Mucosa of rectum (tissue), 2 donors: ENCODE measurements around the gene LRRC8C.

Experiments
- H3K27ac ChIP-seq, 2 donors: one replicate each; pipeline ENCODE4 v1.7.0; 2013; ENCODE audit warnings: inconsistent platforms in 2 of 2, low read depth in 2 of 2, low read length in 2 of 2
- H3K27me3 ChIP-seq, 2 donors: one replicate each; pipeline ENCODE4 v1.7.0; 2013; ENCODE audit warnings: low read length in 2 of 2; ENCODE audit not compliant: control insufficient read depth in 2 of 2, insufficient read depth in 2 of 2
- H3K36me3 ChIP-seq, 2 donors: one replicate each; pipeline ENCODE4 v1.7.0; 2013; ENCODE audit warnings: low read length in 2 of 2; ENCODE audit not compliant: control insufficient read depth in 2 of 2, insufficient read depth in 2 of 2
- H3K4me1 ChIP-seq, 2 donors: one replicate each; pipeline ENCODE4 v1.7.0; 2013; ENCODE audit warnings: low read length in 2 of 2, mild to moderate bottlenecking in 1 of 2; ENCODE audit not compliant: control insufficient read depth in 2 of 2, insufficient read depth in 2 of 2
- H3K4me3 ChIP-seq, 2 donors: one replicate each; pipeline ENCODE4 v1.7.0; 2013; ENCODE audit warnings: low read length in 2 of 2
- H3K9ac ChIP-seq, 2 donors: one replicate each; pipeline ENCODE4 v1.7.0; 2013; ENCODE audit warnings: low read length in 2 of 2, low read depth in 1 of 2, mild to moderate bottlenecking in 1 of 2
- H3K9me3 ChIP-seq, 2 donors: one replicate each; pipeline ENCODE4 v1.7.0; 2013; ENCODE audit warnings: low read length in 2 of 2; ENCODE audit not compliant: control insufficient read depth in 2 of 2
- donor health status: healthy.
- donor health status: Normal muscosa, but diverticular disease.

The LRRC8C gene

GRCh38 chr1:89712420-89712819 is 79.5 kb downstream of the LRRC8C start:
- Histone ChIP-seq H3K27me3 (no peaks in the 10 kb centered on the region), H3K9ac (no peak overlapping the region), H3K4me3 (no peak overlapping the region), H3K9me3 (no peaks in the 10 kb centered on the region), H3K4me1 (no peaks in the 10 kb centered on the region), H3K27ac (no peak overlapping the region), H3K36me3 (peaks cover 0 to 4% of the 10 kb centered on the region in 2 donors)

- Histone ChIP-seq H3K27me3 (no peaks in the 10 kb centered on the region), H3K9ac (no peak overlapping the region), H3K4me3 (no peak overlapping the region), H3K9me3 (no peaks in the 10 kb centered on the region), H3K27ac (no peak overlapping the region), H3K4me1 (no peaks in the 10 kb centered on the region), H3K36me3 (peaks cover 0 to 4% of the 10 kb centered on the region in 2 donors)
Observed at GRCh38 chr1:89715677-89716076, 82.8 kb downstream of the LRRC8C start.

GRCh38 chr1:89719502-89720306 is 86.8 kb downstream of the LRRC8C start:
- Histone ChIP-seq H3K9ac (no peak overlapping the region), H3K27me3 (no peaks in the 10 kb centered on the region), H3K9me3 (no peaks in the 10 kb centered on the region), H3K36me3 (no peaks in the 10 kb centered on the region), H3K27ac (peak overlapping the region; percentile 11 to 34), H3K4me3 (peak overlapping the region in 1 of 2 donors; percentile 11), H3K4me1 (no peaks in the 10 kb centered on the region)

GRCh38 chr1:89720839-89721238 is 87.9 kb downstream of the LRRC8C start:
- Histone ChIP-seq H3K27ac (no peak overlapping the region), H3K4me3 (no peak overlapping the region), H3K9me3 (no peaks in the 10 kb centered on the region), H3K27me3 (no peaks in the 10 kb centered on the region), H3K36me3 (no peaks in the 10 kb centered on the region), H3K4me1 (no peaks in the 10 kb centered on the region), H3K9ac (no peak overlapping the region)

GRCh38 chr1:89721351-89721750 is 88.4 kb downstream of the LRRC8C start:
- H3K27me3 ChIP-seq: no peaks in the 10 kb centered on the region
- no peaks in the 10 kb centered on the region for H3K4me1 ChIP-seq
- H3K9ac ChIP-seq: no peak overlapping the region
- H3K4me3 ChIP-seq: no peak overlapping the region
- H3K36me3 ChIP-seq: no peaks in the 10 kb centered on the region
- no peak overlapping the region for H3K27ac ChIP-seq
- no peaks in the 10 kb centered on the region for H3K9me3 ChIP-seq

GRCh38 chr1:89723144-89723543 is 90.2 kb downstream of the LRRC8C start:
- no peaks in the 10 kb centered on the region for H3K9me3 ChIP-seq
- H3K36me3 ChIP-seq: no peaks in the 10 kb centered on the region
- H3K27ac ChIP-seq: no peak overlapping the region
- no peak overlapping the region for H3K4me3 ChIP-seq
- H3K4me1 ChIP-seq: no peaks in the 10 kb centered on the region
- no peaks in the 10 kb centered on the region for H3K27me3 ChIP-seq
- H3K9ac ChIP-seq: no peak overlapping the region

GRCh38 chr1:89723863-89724262 is 90.9 kb downstream of the LRRC8C start:
- Histone ChIP-seq H3K36me3 (no peaks in the 10 kb centered on the region), H3K27me3 (no peaks in the 10 kb centered on the region), H3K4me3 (no peak overlapping the region), H3K9me3 (no peaks in the 10 kb centered on the region), H3K4me1 (no peaks in the 10 kb centered on the region), H3K27ac (peak overlapping the region; percentile 62 to 67), H3K9ac (no peak overlapping the region)

- no peaks in the 10 kb centered on the region for H3K36me3 ChIP-seq
- H3K27ac ChIP-seq: peak overlapping the region; percentile 62 to 67
Observed at GRCh38 chr1:89724369-89725010, 91.6 kb downstream of the LRRC8C start.

GRCh38 chr1:89725011-89725370 is 92.1 kb downstream of the LRRC8C start:
- Histone ChIP-seq H3K36me3 (no peaks in the 10 kb centered on the region), H3K9ac (no peak overlapping the region), H3K4me1 (no peaks in the 10 kb centered on the region), H3K27me3 (no peaks in the 10 kb centered on the region), H3K9me3 (no peaks in the 10 kb centered on the region), H3K27ac (peak overlapping the region; percentile 62 to 67), H3K4me3 (no peak overlapping the region)

More at GRCh38 chr1:89724369-89725010, 91.6 kb downstream of the LRRC8C start:
- H3K9ac ChIP-seq: no peak overlapping the region
- H3K9me3 ChIP-seq: no peaks in the 10 kb centered on the region
- H3K4me3 ChIP-seq: no peak overlapping the region
- H3K27me3 ChIP-seq: no peaks in the 10 kb centered on the region
- no peaks in the 10 kb centered on the region for H3K4me1 ChIP-seq

- Histone ChIP-seq H3K36me3 (no peaks in the 10 kb centered on the region), H3K27ac (peak overlapping the region in 1 of 2 donors; percentile 62), H3K27me3 (no peaks in the 10 kb centered on the region), H3K4me1 (no peaks in the 10 kb centered on the region), H3K9ac (no peak overlapping the region), H3K4me3 (no peak overlapping the region), H3K9me3 (no peaks in the 10 kb centered on the region)
Observed at GRCh38 chr1:89725631-89726030, 92.7 kb downstream of the LRRC8C start.
